ENCODE data around the gene THBS2. TPM values are rescaled to one million over a fixed set of nuclear protein-coding genes. Genes with fewer than 3 reads are reported as not detected.

Gene THBS2
- total and polyA plus RNA-seq, 3 donors from 2014 or later, result 4.8 to 17.9 (median 7.6) TPM

- 88 to 93% methylated on average over 14 to 25 of the region's 25 CpGs for WGBS, 2 donors
- TF ChIP-seq POLR2A (IDR thresholded peaks at IDR 0.05) (no peak), CTCF (IDR thresholded peaks at IDR 0.05) (no peak)
- Histone ChIP-seq H3K27me3 (no peaks in the 10 kb centered on the region), H3K9me3 (no peaks in the 10 kb centered on the region), H3K27ac (no peak overlapping the region), H3K4me1 (no peaks in the 10 kb centered on the region), H3K4me3 (no peak overlapping the region), H3K36me3 (ENCODE audit: low read depth, missing control alignments) (no peaks in the 10 kb centered on the region)
- intact Hi-C loops (cut with DNase I; ENCODE audit: low total_unique reads), result no loop called here
- no peak for DNase-seq
Measured at GRCh38 chr6:169186496-169187169, 67.0 kb downstream of the THBS2 start.

GRCh38 chr6:169185692-169186485 lies 67.8 kb downstream of the THBS2 start:
- H3K27me3 ChIP-seq, result no peaks in the 10 kb centered on the region
- no peak for DNase-seq
- TF ChIP-seq CTCF (IDR thresholded peaks at IDR 0.05), result no peak
- no peak for TF ChIP-seq POLR2A (IDR thresholded peaks at IDR 0.05)
- intact Hi-C loops (cut with DNase I; ENCODE audit: low total_unique reads), result no loop called here
- no peaks in the 10 kb centered on the region for H3K9me3 ChIP-seq
- H3K36me3 ChIP-seq (ENCODE audit: low read depth, missing control alignments), result no peaks in the 10 kb centered on the region
- H3K4me3 ChIP-seq, result no peak overlapping the region
- H3K27ac ChIP-seq, result no peak overlapping the region
- no peaks in the 10 kb centered on the region for H3K4me1 ChIP-seq
- WGBS, 2 donors, result 88 to 96% methylated on average over 25 to 26 of the region's 26 CpGs

GRCh38 chr6:169185011-169185521 lies 68.6 kb downstream of the THBS2 start:
- no peak for DNase-seq
- H3K4me3 ChIP-seq, result no peak overlapping the region
- TF ChIP-seq POLR2A (IDR thresholded peaks at IDR 0.05) (no peak), CTCF (IDR thresholded peaks at IDR 0.05) (no peak)

GRCh38 chr6:169184419-169184818 lies 69.2 kb downstream of the THBS2 start:
- WGBS, 2 donors, result 90 to 94% methylated on average over 3 of the region's 3 CpGs
- Histone ChIP-seq H3K27me3 (no peaks in the 10 kb centered on the region), H3K36me3 (ENCODE audit: low read depth, missing control alignments) (no peaks in the 10 kb centered on the region), H3K4me3 (no peak overlapping the region), H3K9me3 (no peaks in the 10 kb centered on the region), H3K27ac (no peak overlapping the region), H3K4me1 (no peaks in the 10 kb centered on the region)
- DNase-seq, result no peak
- TF ChIP-seq CTCF (IDR thresholded peaks at IDR 0.05) (no peak), POLR2A (IDR thresholded peaks at IDR 0.05) (no peak)
- intact Hi-C loops (cut with DNase I; ENCODE audit: low total_unique reads), result no loop called here

More at GRCh38 chr6:169185011-169185521, 68.6 kb downstream of the THBS2 start:
- Histone ChIP-seq H3K36me3 (ENCODE audit: low read depth, missing control alignments) (no peaks in the 10 kb centered on the region), H3K9me3 (no peaks in the 10 kb centered on the region), H3K4me1 (no peaks in the 10 kb centered on the region), H3K27ac (no peak overlapping the region), H3K27me3 (no peaks in the 10 kb centered on the region)
- intact Hi-C loops (cut with DNase I; ENCODE audit: low total_unique reads), result no loop called here
- WGBS, 2 donors, result 88 to 91% methylated on average over 6 to 20 of the region's 20 CpGs
